Measurements from ENCODE around the gene FLRT3. TPM values are rescaled to one million over a fixed set of nuclear protein-coding genes. Genes with fewer than 3 reads are reported as not detected.

The FLRT3 gene
- total and polyA plus RNA-seq, 4 donors, result 23.5 to 144 (median 48.9) TPM

DNA sequence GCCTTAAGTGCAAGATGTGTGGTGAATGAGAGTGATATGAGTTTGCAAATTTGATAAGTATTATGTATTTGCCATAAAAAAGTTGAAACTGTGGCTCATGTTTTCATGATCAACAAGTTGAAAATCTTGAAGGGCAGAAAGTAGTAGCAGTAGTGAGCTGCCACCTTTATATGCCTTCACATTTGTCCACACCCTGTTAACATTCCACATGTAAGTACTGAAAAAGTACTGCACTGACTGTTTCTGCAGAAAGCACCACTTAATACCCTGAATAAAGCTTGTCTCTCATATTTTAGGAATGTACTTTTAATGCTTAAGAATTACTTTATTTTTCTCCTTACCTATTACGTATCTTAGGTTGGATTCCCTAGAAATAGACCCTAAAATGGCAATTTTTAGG is 45.9 kb downstream of the FLRT3 start:
- DNase-seq, result peak in 2 of 3 donors; percentile 4 to 26

GRCh38 chr20:14288341-14289330 is 48.8 kb downstream of the FLRT3 start:
- TF ChIP-seq, protein P1, sequence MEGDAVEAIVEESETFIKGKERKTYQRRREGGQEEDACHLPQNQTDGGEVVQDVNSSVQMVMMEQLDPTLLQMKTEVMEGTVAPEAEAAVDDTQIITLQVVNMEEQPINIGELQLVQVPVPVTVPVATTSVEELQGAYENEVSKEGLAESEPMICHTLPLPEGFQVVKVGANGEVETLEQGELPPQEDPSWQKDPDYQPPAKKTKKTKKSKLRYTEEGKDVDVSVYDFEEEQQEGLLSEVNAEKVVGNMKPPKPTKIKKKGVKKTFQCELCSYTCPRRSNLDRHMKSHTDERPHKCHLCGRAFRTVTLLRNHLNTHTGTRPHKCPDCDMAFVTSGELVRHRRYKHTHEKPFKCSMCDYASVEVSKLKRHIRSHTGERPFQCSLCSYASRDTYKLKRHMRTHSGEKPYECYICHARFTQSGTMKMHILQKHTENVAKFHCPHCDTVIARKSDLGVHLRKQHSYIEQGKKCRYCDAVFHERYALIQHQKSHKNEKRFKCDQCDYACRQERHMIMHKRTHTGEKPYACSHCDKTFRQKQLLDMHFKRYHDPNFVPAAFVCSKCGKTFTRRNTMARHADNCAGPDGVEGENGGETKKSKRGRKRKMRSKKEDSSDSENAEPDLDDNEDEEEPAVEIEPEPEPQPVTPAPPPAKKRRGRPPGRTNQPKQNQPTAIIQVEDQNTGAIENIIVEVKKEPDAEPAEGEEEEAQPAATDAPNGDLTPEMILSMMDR (IDR thresholded peaks at IDR 0.05; ENCODE audit: control extremely low read depth, extremely low read depth), result no peak
- DNase-seq, result no peak
- no peaks in the 10 kb centered on the region for H3K4me1 ChIP-seq (ENCODE audit: control insufficient read depth in 5 of 5, insufficient read depth in 5 of 5, low read length in 5 of 5)
- H3K9ac ChIP-seq (ENCODE audit: insufficient read depth in 1 of 2, low read length in 2 of 2), result no peak overlapping the region
- H3K36me3 ChIP-seq (ENCODE audit: control insufficient read depth in 4 of 4, insufficient read depth in 4 of 4, low read length in 4 of 4), result no peaks in the 10 kb centered on the region
- 80 to 82% methylated on average over 3 of the region's 3 CpGs for WGBS, 2 donors
- H3K27me3 ChIP-seq (ENCODE audit: control insufficient read depth in 3 of 3, insufficient read depth in 3 of 3, low read length in 2 of 3), result no peaks in the 10 kb centered on the region
- no peaks in the 10 kb centered on the region for H3K9me3 ChIP-seq (ENCODE audit: control insufficient read depth in 4 of 4, insufficient read depth in 3 of 4, low read length in 3 of 4)
- no peak overlapping the region for H3K27ac ChIP-seq (ENCODE audit: low read depth in 1 of 2, low read length in 1 of 2)
- ATAC-seq (ENCODE audit: insufficient read depth, low FRiP score), result no peak
- no peak overlapping the region for H3K4me3 ChIP-seq

More for the DNA sequence above, 45.9 kb downstream of the FLRT3 start:
- H3K4me3 ChIP-seq, result no peak overlapping the region
- no peaks in the 10 kb centered on the region for H3K4me1 ChIP-seq (ENCODE audit: control insufficient read depth in 5 of 5, insufficient read depth in 5 of 5, low read length in 5 of 5)
- TF ChIP-seq, protein P1 (IDR thresholded peaks at IDR 0.05; ENCODE audit: control extremely low read depth, extremely low read depth), result no peak
- no peak for ATAC-seq (ENCODE audit: insufficient read depth, low FRiP score)
- no peak overlapping the region for H3K9ac ChIP-seq (ENCODE audit: insufficient read depth in 1 of 2, low read length in 2 of 2)
- no peaks in the 10 kb centered on the region for H3K9me3 ChIP-seq (ENCODE audit: control insufficient read depth in 4 of 4, insufficient read depth in 3 of 4, low read length in 3 of 4)
- H3K27ac ChIP-seq (ENCODE audit: low read depth in 1 of 2, low read length in 1 of 2), result no peak overlapping the region
- H3K36me3 ChIP-seq (ENCODE audit: control insufficient read depth in 4 of 4, insufficient read depth in 4 of 4, low read length in 4 of 4), result no peaks in the 10 kb centered on the region
- no peaks in the 10 kb centered on the region for H3K27me3 ChIP-seq (ENCODE audit: control insufficient read depth in 3 of 3, insufficient read depth in 3 of 3, low read length in 2 of 3)
- 77 to 82% methylated on average over 1 of the region's 1 CpG for WGBS, 2 donors

DNA sequence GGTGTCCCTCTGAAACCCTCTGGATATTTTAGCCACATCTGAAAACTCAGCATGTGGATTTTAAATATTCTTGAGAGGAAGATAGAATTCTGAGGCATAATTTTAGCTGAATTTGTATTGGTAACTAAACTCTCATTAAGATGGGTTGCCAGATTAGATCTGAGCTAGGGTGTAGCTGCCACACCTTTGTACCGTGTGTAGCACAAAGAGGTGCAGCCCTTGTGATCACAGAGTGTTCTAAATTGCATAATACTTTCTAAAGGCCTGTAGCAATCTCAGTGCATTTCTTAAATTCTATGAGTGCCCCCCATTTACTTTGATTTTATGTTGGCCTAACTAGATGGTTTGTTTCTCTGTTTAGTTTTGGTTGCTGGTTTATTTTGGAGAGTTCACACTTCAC is 53.0 kb downstream of the FLRT3 start:
- Histone ChIP-seq H3K27me3 (ENCODE audit: control insufficient read depth in 3 of 3, insufficient read depth in 3 of 3, low read length in 2 of 3) (no peaks in the 10 kb centered on the region), H3K27ac (ENCODE audit: low read depth in 1 of 2, low read length in 1 of 2) (no peak overlapping the region), H3K9ac (ENCODE audit: insufficient read depth in 1 of 2, low read length in 2 of 2) (no peak overlapping the region), H3K4me3 (no peak overlapping the region), H3K9me3 (ENCODE audit: control insufficient read depth in 4 of 4, insufficient read depth in 3 of 4, low read length in 3 of 4) (peaks cover 0 to 2% (median 0%) of the 10 kb centered on the region in 4 donors), H3K36me3 (ENCODE audit: control insufficient read depth in 4 of 4, insufficient read depth in 4 of 4, low read length in 4 of 4) (no peaks in the 10 kb centered on the region), H3K4me1 (ENCODE audit: control insufficient read depth in 5 of 5, insufficient read depth in 5 of 5, low read length in 5 of 5) (no peaks in the 10 kb centered on the region)
- TF ChIP-seq, protein P1 (IDR thresholded peaks at IDR 0.05; ENCODE audit: control extremely low read depth, extremely low read depth), result no peak
- WGBS, 2 donors, result 56 to 73% methylated on average over 1 of the region's 1 CpG
- DNase-seq, result no peak
- ATAC-seq (ENCODE audit: insufficient read depth, low FRiP score), result no peak
